ENCODE measurements around the gene RTN4RL1.

The RTN4RL1 gene

GRCh38 chr17:2054512-2055291 is 29.6 kb upstream of the RTN4RL1 start, which contains the start of gene HIC1 (continued):
- TF ChIP-seq ZNF148 (tag by site-specific recombination; IDR thresholded peaks at IDR 0.05; ENCODE audit: borderline replicate concordance) (no peak), ZNF768 (tag by site-specific recombination; IDR thresholded peaks at IDR 0.05) (no peak), ZNF791 (tag by site-specific recombination; IDR thresholded peaks at IDR 0.05) (no peak), ZNF704 (tag by site-specific recombination; IDR thresholded peaks at IDR 0.05) (no peak), ZNF473 (tag by site-specific recombination; IDR thresholded peaks at IDR 0.05) (no peak), SP3 (tag by site-specific recombination; IDR thresholded peaks at IDR 0.05) (no peak), ZNF416 (tag by site-specific recombination; IDR thresholded peaks at IDR 0.05) (no peak), ZNF157 (tag by site-specific recombination; IDR thresholded peaks at IDR 0.05) (no peak), ZNF513 (tag by site-specific recombination; IDR thresholded peaks at IDR 0.05) (no peak), ZNF202 (tag by site-specific recombination; IDR thresholded peaks at IDR 0.05; ENCODE audit: borderline replicate concordance) (no peak), ZSCAN30 (tag by site-specific recombination; IDR thresholded peaks at IDR 0.05) (peak; percentile 87), ZNF112 (tag by site-specific recombination; IDR thresholded peaks at IDR 0.05) (no peak), ZNF654 (tag by site-specific recombination; IDR thresholded peaks at IDR 0.05; ENCODE audit: low read depth) (no peak; the same call in none of the 2 replicates), PRDM4 (tag by site-specific recombination; IDR thresholded peaks at IDR 0.05) (no peak), ZNF16 (tag by site-specific recombination; IDR thresholded peaks at IDR 0.05; ENCODE audit: low read depth) (no peak), ZNF169 (tag by site-specific recombination; IDR thresholded peaks at IDR 0.05) (no peak), MZF1 (tag by site-specific recombination; IDR thresholded peaks at IDR 0.05; ENCODE audit: borderline replicate concordance) (no peak), ZXDB (tag by site-specific recombination; IDR thresholded peaks at IDR 0.05) (0 out of 2 replicates have a peak, but pooled peaks have one; percentile 25), INSM2 (tag by site-specific recombination; IDR thresholded peaks at IDR 0.05) (no peak; the same call in 1 of the 2 replicates), KLF1 (tag by site-specific recombination; IDR thresholded peaks at IDR 0.05) (no peak), ZFP69B (tag by site-specific recombination; IDR thresholded peaks at IDR 0.05) (peak; percentile 92), TRIM28 (IDR thresholded peaks at IDR 0.05; ENCODE audit: borderline replicate concordance, low read length) (no peak), ZBTB26 (tag by site-specific recombination; optimal IDR thresholded peaks at IDR 0.05) (peak; percentile 68), ZNF302 (tag by site-specific recombination; IDR thresholded peaks at IDR 0.05; ENCODE audit: low read depth) (no peak), ZNF146 (tag by site-specific recombination; IDR thresholded peaks at IDR 0.05) (no peak), ZNF121 (tag by site-specific recombination; IDR thresholded peaks at IDR 0.05) (no peak), YY1 (tag by site-specific recombination; IDR thresholded peaks at IDR 0.05) (no peak), ZNF660 (tag by site-specific recombination; IDR thresholded peaks at IDR 0.05) (peak; percentile 81; the same call in 1 of the 2 replicates), ZNF221 (tag by site-specific recombination; IDR thresholded peaks at IDR 0.05; ENCODE audit: borderline replicate concordance) (no peak), OVOL3 (tag by site-specific recombination; IDR thresholded peaks at IDR 0.05) (no peak), ZNF174 (tag by site-specific recombination; IDR thresholded peaks at IDR 0.05) (no peak)

All from HEK293 (cell line).